HepG2 (cell line): ENCODE results near the gene TRMT2A. TPM values are rescaled to one million over a fixed set of nuclear protein-coding genes. Genes with fewer than 3 reads are reported as not detected.
"Not testable (repeated sequence)": the region's sequence is repeated elsewhere in the genome, so short reads cannot be mapped to it uniquely, and the experiment has no call there.

Experiments
- ATAC-seq: fragments of 200-7000 bp; cut with Tn5 transposase; 3 replicates; pipeline ENCODE4 v1.9.1; 2020; ENCODE audit warnings: mild to moderate bottlenecking, moderate library complexity
- BruUV-seq: library from RNA; stranded (reverse); fragments of 400-500 nt; replicated peaks from 2 replicates; lab custom pipeline; 2021; lab: Mats Ljungman, UMichigan
- CTCF ChIA-PET: fragments of 300-600 bp; formaldehyde crosslinking; extraction: SDS; loops from one replicate; lab custom pipeline; 2021; ENCODE audit warnings: low total read pairs, inconsistent platforms, low intra/inter-chr PET ratio; lab: Yijun Ruan, JAX
- POLR2A ChIA-PET: fragments of 350-600 bp; sonication (Branson Sonifier 250); formaldehyde crosslinking; loops from one replicate; lab custom pipeline; 2020; ENCODE audit warnings: antibody characterized with exemption, inconsistent platforms; lab: Yijun Ruan, JAX
- DNase-seq: peaks from one replicate; pipeline ENCODE4 v3.0.0-alpha.2; 2015; ENCODE audit warnings: low spot score
- FAIRE-seq: peaks from 3 replicates; lab custom pipeline; 2011; peaks lifted over from hg19 to GRCh38; lab: Jason Lieb, UNC
- H2AFZ ChIP-seq: one replicate; pipeline ENCODE4 v1.6.1; 2011; ENCODE audit warnings: low read length, inconsistent platforms
- H3K27ac ChIP-seq: fragments of 300-600 bp; 3 replicates; pipeline ENCODE4 v1.8.0; 2011; ENCODE audit warnings: mixed run types, mild to moderate bottlenecking, mixed read lengths, low read length, inconsistent platforms; ENCODE audit not compliant: insufficient read depth; ENCODE audit errors: extremely low read length
- H3K27me3 ChIP-seq, 2 experiments: fragments of 200-600 bp in 1 of 2; 2 replicates in 1 of 2; 3 replicates in 1 of 2; pipeline versions ENCODE4 v1.6.0 to v1.8.0; 2011; ENCODE audit warnings: low read length in 2 of 2, mild to moderate bottlenecking in 2 of 2, moderate library complexity in 2 of 2, inconsistent platforms in 1 of 2; ENCODE audit not compliant: insufficient read depth in 2 of 2, control insufficient read depth in 1 of 2
- H3K36me3 ChIP-seq, 2 experiments: fragments of 200-600 bp in 1 of 2; replicated peaks in 1 of 2; 2 replicates in 1 of 2; 3 replicates in 1 of 2; pipeline versions ENCODE4 v1.5.1 to v1.8.0; 2011; ENCODE audit warnings: low read length in 2 of 2, inconsistent platforms in 1 of 2; ENCODE audit not compliant: insufficient read depth in 2 of 2, control insufficient read depth in 1 of 2
- H3K4me1 ChIP-seq: 2 replicates; pipeline ENCODE4 v1.5.1; 2012; ENCODE audit warnings: low read length, inconsistent platforms; ENCODE audit not compliant: insufficient read depth
- H3K4me2 ChIP-seq: 2 replicates; pipeline ENCODE4 v1.6.0; 2011; ENCODE audit warnings: low read depth, low read length, inconsistent platforms
- H3K4me3 ChIP-seq, 3 experiments: fragments of 200-600 bp in 1 of 3; sonication (generic), shearing (Covaris generic) in 1 of 3; replicated peaks in 1 of 3; 2 replicates each; pipeline ENCODE4 v1.5.1; 2011 to 2016; ENCODE audit warnings: low read length in 3 of 3, inconsistent platforms in 2 of 3, low read depth in 2 of 3, mild to moderate bottlenecking in 2 of 3, control low read depth in 1 of 3, mixed read lengths in 1 of 3; ENCODE audit not compliant: insufficient read depth in 1 of 3
- H3K79me2 ChIP-seq: one replicate; pipeline ENCODE4 v1.6.1; 2011; ENCODE audit warnings: low read length, inconsistent platforms; ENCODE audit not compliant: insufficient read depth
- H3K9ac ChIP-seq: 2 replicates; pipeline ENCODE4 v1.6.0; 2011; ENCODE audit warnings: mild to moderate bottlenecking, low read depth, low read length, inconsistent platforms; ENCODE audit not compliant: insufficient read depth
- H3K9me3 ChIP-seq: 2 replicates; pipeline ENCODE4 v1.5.1; 2012; ENCODE audit warnings: mild to moderate bottlenecking, low read length
- H4K20me1 ChIP-seq: 2 replicates; pipeline ENCODE4 v1.6.0; 2011; ENCODE audit warnings: inconsistent platforms, mild to moderate bottlenecking, low read length, moderate library complexity; ENCODE audit not compliant: insufficient read depth
- ZNF121 ChIP-seq: sonication (generic); formaldehyde crosslinking; IDR thresholded peaks from 2 replicates; pipeline ENCODE4 v1.5.0; 2020; ENCODE audit warnings: mild to moderate bottlenecking, missing genetic modification reagents
- ZNF552 ChIP-seq: sonication (generic); formaldehyde crosslinking; IDR thresholded peaks from 2 replicates; pipeline ENCODE4 v1.9.0; 2022; ENCODE audit warnings: missing genetic modification reagents, mild to moderate bottlenecking, borderline replicate concordance
- ZNF770 ChIP-seq: sonication (generic); formaldehyde crosslinking; IDR thresholded peaks from 2 replicates; pipeline ENCODE4 v1.5.0; 2020; ENCODE audit warnings: mild to moderate bottlenecking, missing genetic modification reagents
- WGBS: methylation state at CpG from one replicate; pipeline ENCODE4 v1.1.6; 2017; ENCODE audit warnings: low lambda C conversion rate; 5-methylcytosine and 5-hydroxymethylcytosine counted together
- in situ Hi-C: cut with HindIII; loops from 2 replicates; pipeline ENCODE4 v1.10.0; 2017; ENCODE audit warnings: low pct_unique_long_range_greater_than_20kb; ENCODE audit not compliant: extremely low pct_ligation_motif_present
- intact Hi-C: fragments of 100-400 bp; cut with micrococcal nuclease; formaldehyde crosslinking; loops from one replicate; pipeline ENCODE4 v1.10.0; 2022; ENCODE audit not compliant: unreplicated experiment
- polyA plus RNA-seq, 8 experiments: library from polyadenylated mRNA; depleted of rRNA in 3 of 8; stranded (reverse) in 7 of 8; unstranded in 1 of 8; fragments of >200 nt; fragmentation: Illumina TruSeq in 4 of 8; extraction: Trizol in 4 of 8; gene quantifications; 2 replicates each; pipeline versions ENCODE4 v1.2.1 to v1.2.3, GENCODE V29; 2011 to 2016; ENCODE audit warnings: low read depth in 4 of 8, missing spikeins in 1 of 8, mixed read lengths in 1 of 8; ENCODE audit not compliant: insufficient read depth in 1 of 8
- total RNA-seq, 5 experiments: library from RNA; depleted of rRNA; stranded (reverse); fragments of >200 nt; fragmentation: Illumina TruSeq; extraction: Trizol; gene quantifications; 2 replicates each; pipeline ENCODE4 v1.2.3, GENCODE V29; 2016; ENCODE audit warnings: low read depth in 1 of 5

Gene TRMT2A
- total and polyA plus RNA-seq, 2 of the 13 experiments (the other 11 are each of a cell fraction or from before 2014, with no cell fraction given): 24.0 to 30.3 TPM

- in situ Hi-C loops: no loop called here
- ChIA-PET POLR2A (interaction anchor here (0.6 kb wide), 1 partner anchor 12 kb away, joined by 4 read pairs; no protein-coding TSS in a partner anchor), CTCF (no interaction called here)
- Histone ChIP-seq H3K9ac (no peak overlapping the region), H2AFZ (no peak overlapping the region), H3K27me3 (no peaks in the 10 kb centered on the region), H3K27ac (no peak overlapping the region), H3K79me2 (no peaks in the 10 kb centered on the region), H3K9me3 (no peaks in the 10 kb centered on the region), H4K20me1 (no peaks in the 10 kb centered on the region), H3K4me3 (no peak overlapping the region), H3K4me2 (no peak overlapping the region)
- ATAC-seq (no peak), DNase-seq (no peak)
- intact Hi-C loops: no loop called here
- TF ChIP-seq ZNF552: no peak
- TF ChIP-seq, all 625 proteins: peak for 0
- Histone ChIP-seq H3K36me3 (peaks cover 0 to 1% of the 10 kb centered on the region in 2 experiments; a peak in 2 of 5 replicates), H3K4me1 (no peaks in the 10 kb centered on the region)
- WGBS: 68% methylated on average over 7 of the region's 7 CpGs
- BruUV-seq: no TSS peak
- FAIRE-seq: no peak
Measured at GRCh38 chr22:20068640-20069039, 48.4 kb downstream of the TRMT2A start.

GRCh38 chr22:20067384-20067682 is 49.7 kb downstream of the TRMT2A start:
- H3K36me3 ChIP-seq, in situ Hi-C loops, H3K4me2 ChIP-seq, H2AFZ ChIP-seq, BruUV-seq, intact Hi-C loops, H3K79me2 ChIP-seq, H3K9me3 ChIP-seq, H3K4me1 ChIP-seq, DNase-seq, H3K4me3 ChIP-seq, ATAC-seq, H3K27ac ChIP-seq, CTCF ChIA-PET, H3K9ac ChIP-seq, H4K20me1 ChIP-seq, FAIRE-seq, H3K27me3 ChIP-seq: not testable (repeated sequence)
- POLR2A ChIA-PET: interaction anchor here (1.3 kb wide), 1 partner anchor 12 kb away, joined by 3 read pairs; the partner anchor contains the start of gene DGCR8
- 0 out of 2 replicates have a peak, but pooled peaks have one; percentile 19 for TF ChIP-seq ZNF770 (CRISPR knock-in tag)
- TF ChIP-seq ZNF121 (CRISPR knock-in tag): 0 out of 2 replicates have a peak, but pooled peaks have one; percentile 15
- WGBS: 96% methylated on average over 3 of the region's 3 CpGs
